Activated CD8-positive, alpha-beta memory T cell treated with anti-CD3 and anti-CD28 coated beads, Interleukin-2, amount 50 U/mL, for 24 hours (primary cell): ENCODE results near the gene HPCAL1.

Source experiments
- DNase-seq: peaks from one replicate; pipeline ENCODE4 v3.0.0-alpha.2; 2020; ENCODE audit errors: extremely low read depth

HPCAL1 gene

GRCh38 chr2:10355471-10356438 is 53.1 kb downstream of the HPCAL1 start:
- no peak for DNase-seq

- no peak for DNase-seq
Measured at GRCh38 chr2:10356439-10356811, 53.7 kb downstream of the HPCAL1 start.

GRCh38 chr2:10357193-10358169 is 54.8 kb downstream of the HPCAL1 start:
- DNase-seq = no peak

- DNase-seq = no peak
Measured at GRCh38 chr2:10359246-10359645, 56.5 kb downstream of the HPCAL1 start.

GRCh38 chr2:10359731-10360329 is 57.1 kb downstream of the HPCAL1 start:
- no peak for DNase-seq

GRCh38 chr2:10360460-10360849 is 57.8 kb downstream of the HPCAL1 start:
- no peak for DNase-seq

- DNase-seq = no peak
Measured at GRCh38 chr2:10360850-10361588, 58.3 kb downstream of the HPCAL1 start.

- DNase-seq = no peak
Measured at GRCh38 chr2:10362096-10362897, 59.6 kb downstream of the HPCAL1 start.

GRCh38 chr2:10362898-10363454 is 60.3 kb downstream of the HPCAL1 start:
- no peak for DNase-seq

GRCh38 chr2:10363861-10364610 is 61.3 kb downstream of the HPCAL1 start:
- no peak for DNase-seq

GRCh38 chr2:10365412-10365811 is 62.7 kb downstream of the HPCAL1 start:
- no peak for DNase-seq

GRCh38 chr2:10366601-10367270 is 64.0 kb downstream of the HPCAL1 start:
- DNase-seq = no peak

- DNase-seq = no peak
Measured at GRCh38 chr2:10367472-10368439, 65.1 kb downstream of the HPCAL1 start.

GRCh38 chr2:10368491-10369231 is 66.0 kb downstream of the HPCAL1 start:
- DNase-seq = no peak

GRCh38 chr2:10369269-10370255 is 66.9 kb downstream of the HPCAL1 start:
- no peak for DNase-seq

GRCh38 chr2:10370390-10370789 is 67.7 kb downstream of the HPCAL1 start:
- DNase-seq = no peak
